ENCODE data around the gene KIR3DL1.
"Not testable (repeated sequence)": the region's sequence is repeated elsewhere in the genome, so short reads cannot be mapped to it uniquely, and the experiment has no call there.

- TF ChIP-seq CTCF, POLR2A (IDR thresholded peaks at IDR 0.05): not testable (repeated sequence)
Observed at GRCh38 chr19:54775830-54776229, 40.4 kb upstream of the KIR3DL1 start.

Measured in uterus (tissue), 2 donors.